K562 (cell line): ENCODE results near the gene NUDT1.

Experiments
- HDGF ChIP-seq: fragments of 450-650 bp; IDR thresholded peaks from 2 replicates; pipeline ENCODE4 v1.6.1; 2016
- POLR2A ChIP-seq: fragments of 450-650 bp; conservative IDR thresholded peaks from 2 replicates; pipeline ENCODE4 v1.6.1; 2016
- ZNF197 ChIP-seq: fragments of 200-800 bp; sonication (Bioruptor generic); IDR thresholded peaks from 2 replicates; pipeline ENCODE4 v1.6.1; 2016; ENCODE audit warnings: low read depth, missing genetic modification characterization, missing compliant biosample characterization
- TF ChIP-seq, protein P1 (sequence below), 3 experiments: IDR thresholded peaks in 2 of 3; conservative IDR thresholded peaks in 1 of 3; 2 replicates each; pipeline ENCODE4 v1.5.1; 2011 to 2012; ENCODE audit warnings: low read length in 3 of 3, mild to moderate bottlenecking in 3 of 3, control low read depth in 2 of 3, improper control_type of control experiment in 1 of 3, inconsistent platforms in 1 of 3, low read depth in 1 of 3, mixed read lengths in 1 of 3, moderate library complexity in 1 of 3; ENCODE audit not compliant: insufficient read depth in 2 of 3
- TF ChIP-seq, protein P2 (sequence below): sonication (generic); formaldehyde crosslinking; IDR thresholded peaks from 2 replicates; pipeline ENCODE4 v1.8.1; 2023; ENCODE audit warnings: mild to moderate bottlenecking, missing genetic modification reagents
- TF ChIP-seq, protein P3 (sequence below): fragments of 250-450 bp; sonication (Bioruptor Pico); IDR thresholded peaks from 2 replicates; pipeline ENCODE4 v1.5.0; 2020; ENCODE audit warnings: mild to moderate bottlenecking, borderline replicate concordance
- TF ChIP-seq, protein P4 (sequence below): fragments of 450-650 bp; IDR thresholded peaks from 2 replicates; pipeline ENCODE4 v1.6.1; 2017; ENCODE audit warnings: antibody characterized with exemption, mild to moderate bottlenecking

DNA sequence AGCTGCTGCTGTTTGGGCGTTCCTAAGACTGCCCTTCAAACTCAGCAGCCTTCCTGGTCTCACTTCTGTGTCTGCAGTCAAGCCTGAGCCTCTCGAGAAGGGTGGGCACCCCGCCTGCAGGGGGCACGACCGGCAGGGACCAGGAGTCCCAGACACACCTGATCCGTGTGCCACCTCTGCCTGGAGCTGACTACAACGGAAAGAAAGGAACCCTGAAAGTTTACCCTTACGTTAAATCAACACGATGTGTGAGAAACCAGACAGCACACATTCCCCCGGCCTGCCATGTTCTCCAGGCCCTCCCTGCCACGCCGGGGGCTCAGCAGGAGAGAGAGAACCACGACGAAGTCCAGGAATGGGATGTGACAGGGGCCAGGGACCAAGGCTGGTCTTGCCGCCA lies 14.3 kb upstream of the NUDT1 start:
- TF ChIP-seq, protein P1, sequence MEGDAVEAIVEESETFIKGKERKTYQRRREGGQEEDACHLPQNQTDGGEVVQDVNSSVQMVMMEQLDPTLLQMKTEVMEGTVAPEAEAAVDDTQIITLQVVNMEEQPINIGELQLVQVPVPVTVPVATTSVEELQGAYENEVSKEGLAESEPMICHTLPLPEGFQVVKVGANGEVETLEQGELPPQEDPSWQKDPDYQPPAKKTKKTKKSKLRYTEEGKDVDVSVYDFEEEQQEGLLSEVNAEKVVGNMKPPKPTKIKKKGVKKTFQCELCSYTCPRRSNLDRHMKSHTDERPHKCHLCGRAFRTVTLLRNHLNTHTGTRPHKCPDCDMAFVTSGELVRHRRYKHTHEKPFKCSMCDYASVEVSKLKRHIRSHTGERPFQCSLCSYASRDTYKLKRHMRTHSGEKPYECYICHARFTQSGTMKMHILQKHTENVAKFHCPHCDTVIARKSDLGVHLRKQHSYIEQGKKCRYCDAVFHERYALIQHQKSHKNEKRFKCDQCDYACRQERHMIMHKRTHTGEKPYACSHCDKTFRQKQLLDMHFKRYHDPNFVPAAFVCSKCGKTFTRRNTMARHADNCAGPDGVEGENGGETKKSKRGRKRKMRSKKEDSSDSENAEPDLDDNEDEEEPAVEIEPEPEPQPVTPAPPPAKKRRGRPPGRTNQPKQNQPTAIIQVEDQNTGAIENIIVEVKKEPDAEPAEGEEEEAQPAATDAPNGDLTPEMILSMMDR (IDR thresholded peaks at IDR 0.05 in 2 of 3, conservative IDR thresholded peaks at IDR 0.05 in 1 of 3; ENCODE audit: insufficient read depth in 2 of 3, low read depth in 1 of 3, low read length in 3 of 3), result no peak
- TF ChIP-seq, protein P2, sequence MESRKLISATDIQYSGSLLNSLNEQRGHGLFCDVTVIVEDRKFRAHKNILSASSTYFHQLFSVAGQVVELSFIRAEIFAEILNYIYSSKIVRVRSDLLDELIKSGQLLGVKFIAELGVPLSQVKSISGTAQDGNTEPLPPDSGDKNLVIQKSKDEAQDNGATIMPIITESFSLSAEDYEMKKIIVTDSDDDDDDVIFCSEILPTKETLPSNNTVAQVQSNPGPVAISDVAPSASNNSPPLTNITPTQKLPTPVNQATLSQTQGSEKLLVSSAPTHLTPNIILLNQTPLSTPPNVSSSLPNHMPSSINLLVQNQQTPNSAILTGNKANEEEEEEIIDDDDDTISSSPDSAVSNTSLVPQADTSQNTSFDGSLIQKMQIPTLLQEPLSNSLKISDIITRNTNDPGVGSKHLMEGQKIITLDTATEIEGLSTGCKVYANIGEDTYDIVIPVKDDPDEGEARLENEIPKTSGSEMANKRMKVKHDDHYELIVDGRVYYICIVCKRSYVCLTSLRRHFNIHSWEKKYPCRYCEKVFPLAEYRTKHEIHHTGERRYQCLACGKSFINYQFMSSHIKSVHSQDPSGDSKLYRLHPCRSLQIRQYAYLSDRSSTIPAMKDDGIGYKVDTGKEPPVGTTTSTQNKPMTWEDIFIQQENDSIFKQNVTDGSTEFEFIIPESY, result no peak
- TF ChIP-seq, protein P3, sequence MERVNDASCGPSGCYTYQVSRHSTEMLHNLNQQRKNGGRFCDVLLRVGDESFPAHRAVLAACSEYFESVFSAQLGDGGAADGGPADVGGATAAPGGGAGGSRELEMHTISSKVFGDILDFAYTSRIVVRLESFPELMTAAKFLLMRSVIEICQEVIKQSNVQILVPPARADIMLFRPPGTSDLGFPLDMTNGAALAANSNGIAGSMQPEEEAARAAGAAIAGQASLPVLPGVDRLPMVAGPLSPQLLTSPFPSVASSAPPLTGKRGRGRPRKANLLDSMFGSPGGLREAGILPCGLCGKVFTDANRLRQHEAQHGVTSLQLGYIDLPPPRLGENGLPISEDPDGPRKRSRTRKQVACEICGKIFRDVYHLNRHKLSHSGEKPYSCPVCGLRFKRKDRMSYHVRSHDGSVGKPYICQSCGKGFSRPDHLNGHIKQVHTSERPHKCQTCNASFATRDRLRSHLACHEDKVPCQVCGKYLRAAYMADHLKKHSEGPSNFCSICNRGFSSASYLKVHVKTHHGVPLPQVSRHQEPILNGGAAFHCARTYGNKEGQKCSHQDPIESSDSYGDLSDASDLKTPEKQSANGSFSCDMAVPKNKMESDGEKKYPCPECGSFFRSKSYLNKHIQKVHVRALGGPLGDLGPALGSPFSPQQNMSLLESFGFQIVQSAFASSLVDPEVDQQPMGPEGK (CRISPR knock-in tag), result no peak
- TF ChIP-seq POLR2A (no peak), HDGF (no peak), ZNF197 (CRISPR knock-in tag) (no peak)
- TF ChIP-seq, protein P4, sequence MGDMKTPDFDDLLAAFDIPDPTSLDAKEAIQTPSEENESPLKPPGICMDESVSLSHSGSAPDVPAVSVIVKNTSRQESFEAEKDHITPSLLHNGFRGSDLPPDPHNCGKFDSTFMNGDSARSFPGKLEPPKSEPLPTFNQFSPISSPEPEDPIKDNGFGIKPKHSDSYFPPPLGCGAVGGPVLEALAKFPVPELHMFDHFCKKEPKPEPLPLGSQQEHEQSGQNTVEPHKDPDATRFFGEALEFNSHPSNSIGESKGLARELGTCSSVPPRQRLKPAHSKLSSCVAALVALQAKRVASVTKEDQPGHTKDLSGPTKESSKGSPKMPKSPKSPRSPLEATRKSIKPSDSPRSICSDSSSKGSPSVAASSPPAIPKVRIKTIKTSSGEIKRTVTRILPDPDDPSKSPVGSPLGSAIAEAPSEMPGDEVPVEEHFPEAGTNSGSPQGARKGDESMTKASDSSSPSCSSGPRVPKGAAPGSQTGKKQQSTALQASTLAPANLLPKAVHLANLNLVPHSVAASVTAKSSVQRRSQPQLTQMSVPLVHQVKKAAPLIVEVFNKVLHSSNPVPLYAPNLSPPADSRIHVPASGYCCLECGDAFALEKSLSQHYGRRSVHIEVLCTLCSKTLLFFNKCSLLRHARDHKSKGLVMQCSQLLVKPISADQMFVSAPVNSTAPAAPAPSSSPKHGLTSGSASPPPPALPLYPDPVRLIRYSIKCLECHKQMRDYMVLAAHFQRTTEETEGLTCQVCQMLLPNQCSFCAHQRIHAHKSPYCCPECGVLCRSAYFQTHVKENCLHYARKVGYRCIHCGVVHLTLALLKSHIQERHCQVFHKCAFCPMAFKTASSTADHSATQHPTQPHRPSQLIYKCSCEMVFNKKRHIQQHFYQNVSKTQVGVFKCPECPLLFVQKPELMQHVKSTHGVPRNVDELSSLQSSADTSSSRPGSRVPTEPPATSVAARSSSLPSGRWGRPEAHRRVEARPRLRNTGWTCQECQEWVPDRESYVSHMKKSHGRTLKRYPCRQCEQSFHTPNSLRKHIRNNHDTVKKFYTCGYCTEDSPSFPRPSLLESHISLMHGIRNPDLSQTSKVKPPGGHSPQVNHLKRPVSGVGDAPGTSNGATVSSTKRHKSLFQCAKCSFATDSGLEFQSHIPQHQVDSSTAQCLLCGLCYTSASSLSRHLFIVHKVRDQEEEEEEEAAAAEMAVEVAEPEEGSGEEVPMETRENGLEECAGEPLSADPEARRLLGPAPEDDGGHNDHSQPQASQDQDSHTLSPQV, result no peak
